ENCODE measurements around the gene LRRTM4.
"Not testable (repeated sequence)": the region's sequence is repeated elsewhere in the genome, so short reads cannot be mapped to it uniquely, and the experiment has no call there.

Gene LRRTM4

GRCh38 chr2:76829374-76830234 lies 692.6 kb downstream of the LRRTM4 start:
- peak; percentile 7 to 68 for DNase-seq

GRCh38 chr2:76826691-76827090 lies 695.5 kb downstream of the LRRTM4 start:
- no peak for DNase-seq

GRCh38 chr2:76825140-76825970 lies 696.8 kb downstream of the LRRTM4 start:
- no peak for DNase-seq

- no peak for DNase-seq
Measured at GRCh38 chr2:76821731-76822130, 700.4 kb downstream of the LRRTM4 start.

- no peak for DNase-seq
Measured at GRCh38 chr2:76813084-76813483, 709.1 kb downstream of the LRRTM4 start.

- DNase-seq = no peak
Measured at GRCh38 chr2:76812156-76812555, 710.0 kb downstream of the LRRTM4 start.

GRCh38 chr2:76809136-76809535 lies 713.0 kb downstream of the LRRTM4 start:
- no peak for DNase-seq

- no peak for DNase-seq
Measured at GRCh38 chr2:76808732-76809131, 713.4 kb downstream of the LRRTM4 start.

- no peak for DNase-seq
Measured at GRCh38 chr2:76793647-76794334, 728.4 kb downstream of the LRRTM4 start.

- DNase-seq = not testable (repeated sequence)
Measured at GRCh38 chr2:76781313-76781712, 740.9 kb downstream of the LRRTM4 start.

GRCh38 chr2:76763276-76763675 lies 758.9 kb downstream of the LRRTM4 start:
- DNase-seq = no peak

- DNase-seq = no peak
Measured at GRCh38 chr2:76760367-76760704, 761.8 kb downstream of the LRRTM4 start.

GRCh38 chr2:76759634-76760366 lies 762.4 kb downstream of the LRRTM4 start:
- no peak for DNase-seq

GRCh38 chr2:76752506-76752905 lies 769.7 kb downstream of the LRRTM4 start:
- DNase-seq = no peak

GRCh38 chr2:76749858-76750257 lies 772.3 kb downstream of the LRRTM4 start:
- no peak for DNase-seq

- no peak for DNase-seq
Measured at GRCh38 chr2:76748581-76749296, 773.4 kb downstream of the LRRTM4 start.

- DNase-seq = no peak
Measured at GRCh38 chr2:76745605-76746004, 776.6 kb downstream of the LRRTM4 start.

- no peak for DNase-seq
Measured at GRCh38 chr2:76737607-76738006, 784.6 kb downstream of the LRRTM4 start.

GRCh38 chr2:76733736-76734135 lies 788.4 kb downstream of the LRRTM4 start:
- DNase-seq = no peak

GRCh38 chr2:76731157-76731556 lies 791.0 kb downstream of the LRRTM4 start:
- no peak for DNase-seq

- no peak for DNase-seq
Measured at GRCh38 chr2:76730021-76730420, 792.2 kb downstream of the LRRTM4 start.

- no peak for DNase-seq
Measured at GRCh38 chr2:76721226-76721625, 801.0 kb downstream of the LRRTM4 start.
